ENCODE measurements around the gene DBP.

Gene DBP

GRCh38 chr19:48673436-48674100, 36.4 kb upstream of the DBP start:
- no peak overlapping the region for H3K27ac ChIP-seq (ENCODE audit: low read depth, low read length, poor library complexity, severe bottlenecking)
- H2AFZ ChIP-seq (ENCODE audit: low read length): no peak overlapping the region
- 0 out of 2 replicates have a peak, but pooled peaks cover 5% of the 10 kb centered on the region for H3K27me3 ChIP-seq (ENCODE audit: insufficient read depth, low read length)
- H3K4me1 ChIP-seq (ENCODE audit: insufficient read depth, low read length, severe bottlenecking): peaks cover 6% of the 10 kb centered on the region
- H3K9me3 ChIP-seq (ENCODE audit: low read length): no peaks in the 10 kb centered on the region
- no peaks in the 10 kb centered on the region for H3K79me2 ChIP-seq (ENCODE audit: insufficient read depth, low read length)
- no peaks in the 10 kb centered on the region for H3K9me2 ChIP-seq (ENCODE audit: low read depth, low read length)
- no peak overlapping the region for H3K4me2 ChIP-seq (ENCODE audit: low read length)
- no peak overlapping the region for H3K9ac ChIP-seq (ENCODE audit: low read length)
- no peak for TF ChIP-seq CTCF (IDR thresholded peaks at IDR 0.05; ENCODE audit: low read length)
- TF ChIP-seq EZH2 (IDR thresholded peaks at IDR 0.05; ENCODE audit: borderline replicate concordance, low read length): no peak
- H3K4me3 ChIP-seq (ENCODE audit: low read depth, low read length, poor library complexity, severe bottlenecking): no peak overlapping the region
- H4K20me1 ChIP-seq (ENCODE audit: insufficient read depth, low read length): no peaks in the 10 kb centered on the region
- no peaks in the 10 kb centered on the region for H3F3A ChIP-seq (ENCODE audit: insufficient read depth, low read length)
- H3K36me3 ChIP-seq (ENCODE audit: insufficient read depth, low read length): no peaks in the 10 kb centered on the region

- H3K79me2 ChIP-seq (ENCODE audit: insufficient read depth, low read length): no peaks in the 10 kb centered on the region
- no peak within 1 kb of the TSS for H2AFZ ChIP-seq (ENCODE audit: low read length)
- TF ChIP-seq CTCF (IDR thresholded peaks at IDR 0.05; ENCODE audit: low read length) (no peak), EZH2 (IDR thresholded peaks at IDR 0.05; ENCODE audit: borderline replicate concordance, low read length) (no peak)
- H3K27ac ChIP-seq (ENCODE audit: low read depth, low read length, poor library complexity, severe bottlenecking): no peak within 1 kb of the TSS
- H3K4me3 ChIP-seq (ENCODE audit: low read depth, low read length, poor library complexity, severe bottlenecking): no peak within 1 kb of the TSS
- peaks cover 6% of the 10 kb centered on the region for H3K4me1 ChIP-seq (ENCODE audit: insufficient read depth, low read length, severe bottlenecking)
- 0 out of 2 replicates have a peak, but pooled peaks cover 5% of the 10 kb centered on the region for H3K27me3 ChIP-seq (ENCODE audit: insufficient read depth, low read length)
- no peaks in the 10 kb centered on the region for H3K36me3 ChIP-seq (ENCODE audit: insufficient read depth, low read length)
- H3K9me3 ChIP-seq (ENCODE audit: low read length): no peaks in the 10 kb centered on the region
- H3F3A ChIP-seq (ENCODE audit: insufficient read depth, low read length): no peaks in the 10 kb centered on the region
- H3K9ac ChIP-seq (ENCODE audit: low read length): no peak within 1 kb of the TSS
- no peaks in the 10 kb centered on the region for H3K9me2 ChIP-seq (ENCODE audit: low read depth, low read length)
- H3K4me2 ChIP-seq (ENCODE audit: low read length): no peak within 1 kb of the TSS
- H4K20me1 ChIP-seq (ENCODE audit: insufficient read depth, low read length): no peaks in the 10 kb centered on the region
Measured at GRCh38 chr19:48672994-48673393, 35.8 kb upstream of the DBP start, which contains the start of gene NTN5. Gene NTN5, minus strand, starts transcription at chr19:48673017. Its CDS starts 2,031 bp downstream, at chr19:48670986.

- TF ChIP-seq CTCF (IDR thresholded peaks at IDR 0.05; ENCODE audit: low read length): no peak
- TF ChIP-seq EZH2 (IDR thresholded peaks at IDR 0.05; ENCODE audit: borderline replicate concordance, low read length): no peak
- H3K9me2 ChIP-seq (ENCODE audit: low read depth, low read length): no peaks in the 10 kb centered on the region
- H3F3A ChIP-seq (ENCODE audit: insufficient read depth, low read length): no peaks in the 10 kb centered on the region
- no peaks in the 10 kb centered on the region for H4K20me1 ChIP-seq (ENCODE audit: insufficient read depth, low read length)
- H3K27me3 ChIP-seq (ENCODE audit: insufficient read depth, low read length): 0 out of 2 replicates have a peak, but pooled peaks cover 5% of the 10 kb centered on the region
- peaks cover 6% of the 10 kb centered on the region for H3K4me1 ChIP-seq (ENCODE audit: insufficient read depth, low read length, severe bottlenecking)
- H3K36me3 ChIP-seq (ENCODE audit: insufficient read depth, low read length): no peaks in the 10 kb centered on the region
- no peak overlapping the region for H3K4me3 ChIP-seq (ENCODE audit: low read depth, low read length, poor library complexity, severe bottlenecking)
- H3K9me3 ChIP-seq (ENCODE audit: low read length): no peaks in the 10 kb centered on the region
- no peak overlapping the region for H3K9ac ChIP-seq (ENCODE audit: low read length)
- H3K27ac ChIP-seq (ENCODE audit: low read depth, low read length, poor library complexity, severe bottlenecking): no peak overlapping the region
- H2AFZ ChIP-seq (ENCODE audit: low read length): no peak overlapping the region
- no peaks in the 10 kb centered on the region for H3K79me2 ChIP-seq (ENCODE audit: insufficient read depth, low read length)
- H3K4me2 ChIP-seq (ENCODE audit: low read length): no peak overlapping the region
Measured at GRCh38 chr19:48671446-48671995, 34.3 kb upstream of the DBP start.

All from OCI-LY1 (cell line).